Activated CD8-positive, alpha-beta memory T cell treated with anti-CD3 and anti-CD28 coated beads for 36 hours (primary cell): Measurements from ENCODE around the gene PDPK1. TPM values are rescaled to one million over a fixed set of nuclear protein-coding genes. Genes with fewer than 3 reads are reported as not detected.

ENCODE experiments used
- CTCF ChIA-PET: fragments of 350-600 bp; sonication (Branson Sonifier 250); formaldehyde crosslinking; loops from one replicate; lab custom pipeline; 2021; ENCODE audit warnings: antibody characterized with exemption; lab: Charles Lee
- POLR2A ChIA-PET: fragments of 350-600 bp; sonication (Branson Sonifier 250); formaldehyde crosslinking; loops from one replicate; lab custom pipeline; 2021; ENCODE audit warnings: antibody characterized with exemption; lab: Charles Lee
- total RNA-seq, 2 experiments: library from RNA; stranded (reverse); gene quantifications; one replicate each; pipeline ENCODE4 v1.2.3, GENCODE V29; 2021

Gene PDPK1
- total RNA-seq, 2 experiments from 2014 or later = 47.9 to 49.2 TPM

DNA sequence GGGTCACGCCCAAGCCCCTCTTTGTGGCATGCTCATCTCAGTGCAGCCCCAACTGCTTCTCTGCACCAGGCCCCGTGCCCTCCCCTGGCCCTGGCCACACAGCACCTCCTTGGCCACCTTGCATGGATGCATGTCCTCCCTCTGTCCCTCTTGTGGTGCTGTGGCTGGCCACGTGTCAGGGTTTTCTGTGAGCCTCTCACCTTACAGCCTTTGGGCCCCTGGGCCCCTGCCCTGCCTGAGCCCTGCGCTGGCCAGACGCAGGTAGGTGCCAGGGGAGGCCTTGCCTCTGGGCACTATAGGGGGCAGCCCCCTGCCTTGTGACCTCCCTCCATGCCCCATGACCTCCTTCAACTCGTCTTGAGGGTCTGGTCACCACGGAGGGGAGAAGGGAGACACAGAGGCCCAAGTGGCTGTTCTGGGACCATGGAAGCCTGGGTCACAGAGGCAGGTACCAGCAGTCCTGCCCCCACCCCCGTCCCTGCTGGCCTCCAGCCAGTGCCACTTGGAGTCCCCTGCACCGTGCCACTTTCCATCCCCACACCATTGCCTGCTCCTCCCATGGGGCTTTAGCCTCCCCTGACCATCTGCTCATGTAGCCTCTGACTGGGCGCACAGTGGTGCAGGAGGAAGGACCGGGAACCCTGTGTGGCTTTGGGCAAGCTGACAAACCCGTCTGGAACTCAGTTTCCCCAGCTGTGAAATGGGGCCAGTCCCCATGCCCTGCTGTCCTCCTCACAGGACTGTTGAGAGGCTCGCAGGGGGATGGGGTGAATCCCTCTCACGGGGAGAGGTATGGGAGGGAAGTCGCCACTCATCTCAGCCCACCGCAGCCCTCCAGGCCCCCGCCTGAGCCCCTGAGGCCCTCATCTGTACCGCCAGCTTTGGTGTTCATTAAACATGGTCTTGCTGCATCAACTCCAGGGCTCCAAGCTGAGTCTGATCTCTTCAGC, 35.6 kb upstream of the PDPK1 start:
- POLR2A ChIA-PET = interaction anchor here (0.6 to 1.0 kb wide), 3 partner anchors 13 to 154 kb away, joined by 3 to 8 read pairs (median 3); partner anchors contain the start of gene AMDHD2
- CTCF ChIA-PET = interaction anchor here (0.6 to 2.8 kb wide), 15 partner anchors 8 to 574 kb away, joined by 3 to 22 read pairs (median 4); partner anchors contain the start of genes ATP6V0C and TBC1D24

- ChIA-PET CTCF (no interaction called here), POLR2A (no interaction called here)
These were observed 32.1 kb upstream of the PDPK1 start for GRCh38 chr16:2505695-2506094.

DNA sequence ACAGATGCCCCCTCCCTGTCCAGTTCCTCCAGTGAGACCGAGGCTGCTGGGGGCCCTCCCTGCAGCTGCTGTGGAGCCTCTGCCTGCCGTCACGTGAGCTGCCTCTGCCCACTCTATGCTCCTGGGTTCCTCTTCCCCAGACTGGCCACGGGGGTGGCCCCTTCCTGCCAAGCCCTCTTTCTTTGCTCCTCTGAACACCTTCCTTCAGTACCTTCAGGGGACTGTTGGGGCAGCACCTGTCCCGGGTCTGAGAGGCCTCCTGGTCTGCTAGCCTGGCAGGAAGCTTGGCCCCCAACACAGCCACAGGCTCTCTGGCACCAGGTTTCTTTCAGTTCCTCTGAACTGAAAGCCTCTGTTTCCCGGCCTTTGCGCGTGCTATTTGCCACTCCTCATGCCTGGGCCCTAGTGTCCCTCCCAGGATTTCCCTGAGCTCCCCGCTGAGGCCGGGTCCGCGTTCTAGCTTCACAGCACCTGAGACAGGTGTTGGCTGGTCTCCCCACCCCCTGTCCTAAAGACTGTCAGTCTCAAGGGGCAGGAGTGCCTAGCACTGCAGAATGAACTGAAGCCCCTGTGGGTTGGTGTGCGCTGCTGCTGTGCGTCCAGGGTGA, 30.7 kb upstream of the PDPK1 start:
- POLR2A ChIA-PET = no interaction called here
- CTCF ChIA-PET = no interaction called here

GRCh38 chr16:2507665-2508064, 30.2 kb upstream of the PDPK1 start:
- ChIA-PET CTCF (no interaction called here), POLR2A (no interaction called here)

GRCh38 chr16:2508722-2509400, 29.0 kb upstream of the PDPK1 start:
- ChIA-PET CTCF (no interaction called here), POLR2A (no interaction called here)

DNA sequence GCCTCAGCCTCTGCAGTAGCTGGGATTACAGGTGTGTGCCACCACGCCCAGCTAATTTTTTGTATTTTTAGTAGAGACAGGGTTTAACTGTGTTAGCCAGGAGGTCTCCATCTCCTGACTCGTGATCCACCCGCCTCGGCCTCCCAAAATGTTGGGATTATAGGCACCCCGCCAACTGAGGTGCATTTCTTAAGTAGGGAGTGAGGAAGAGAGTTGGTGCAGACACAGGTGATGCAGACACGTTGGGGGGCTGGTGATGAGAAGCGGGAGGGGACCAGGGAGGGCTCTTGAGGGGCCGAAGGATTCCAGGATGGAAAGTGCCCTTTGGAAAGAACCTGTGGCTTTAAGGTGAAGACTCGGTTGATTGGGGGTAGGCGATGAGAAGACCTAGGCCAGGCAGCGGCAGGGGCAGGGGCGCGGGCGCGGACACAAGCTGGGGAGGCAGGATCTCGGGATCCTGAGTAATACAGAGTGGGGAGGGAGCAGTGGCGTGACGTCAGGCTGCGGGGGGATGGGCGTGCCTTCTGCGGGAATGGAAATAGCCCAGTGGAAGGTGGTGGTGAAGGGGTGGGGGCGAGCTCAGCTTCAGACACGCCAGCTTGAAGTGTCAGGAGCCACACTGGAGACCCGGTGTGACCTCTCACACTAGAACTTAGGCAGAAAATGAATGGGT, 26.6 kb upstream of the PDPK1 start:
- POLR2A ChIA-PET = no interaction called here
- CTCF ChIA-PET = interaction anchor here (0.5 to 1.0 kb wide), 2 partner anchors 10 to 76 kb away, joined by 3 read pairs; no protein-coding TSS in a partner anchor

- ChIA-PET CTCF (interaction anchor here (0.9 to 2.8 kb wide), 4 partner anchors 9 to 217 kb away, joined by 3 to 9 read pairs (median 3); no protein-coding TSS in a partner anchor), POLR2A (no interaction called here)
These were observed 25.7 kb upstream of the PDPK1 start for GRCh38 chr16:2511996-2512734.

DNA sequence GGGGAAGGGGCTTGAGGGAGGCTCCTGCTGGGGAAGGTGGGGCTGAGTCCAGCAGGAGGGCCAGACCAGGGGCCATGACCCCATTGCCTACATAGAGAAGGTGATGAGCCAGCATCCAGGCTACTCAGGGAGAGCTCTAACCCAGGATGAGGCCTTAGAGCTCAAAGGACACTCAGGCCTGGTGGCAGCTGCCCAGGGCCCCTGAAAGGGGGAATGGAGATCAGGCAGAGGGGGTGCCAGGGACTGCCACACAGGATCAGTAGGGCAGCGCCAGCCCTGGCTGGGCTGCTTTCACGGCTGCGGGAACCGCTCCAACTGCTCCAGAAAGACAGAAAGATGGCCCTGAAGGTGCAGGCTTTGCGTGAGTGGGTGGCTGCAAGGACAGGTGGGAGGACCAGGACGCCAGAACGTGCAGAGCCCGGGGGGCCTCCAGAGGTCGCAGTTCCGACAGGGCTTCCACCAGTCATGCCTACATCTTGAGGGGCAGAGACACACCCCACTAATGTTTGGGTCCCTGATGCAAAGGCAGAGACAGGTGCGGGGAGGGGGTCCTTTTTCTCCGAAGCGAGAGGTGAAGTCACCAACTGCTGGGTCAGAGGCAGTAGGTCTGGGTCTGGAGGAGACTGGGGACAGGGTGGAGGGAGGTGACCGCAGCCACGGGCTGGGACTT, 25.0 kb upstream of the PDPK1 start:
- ChIA-PET POLR2A (interaction anchor here (0.6 to 1.1 kb wide), 2 partner anchors 18 to 45 kb away, joined by 3 to 5 read pairs; partner anchors contain the start of gene CEMP1), CTCF (interaction anchor here (0.9 to 2.8 kb wide), 3 partner anchors 10 to 217 kb away, joined by 3 to 9 read pairs (median 3); no protein-coding TSS in a partner anchor)

- ChIA-PET CTCF (interaction anchor here (1.1 to 2.8 kb wide), 2 partner anchors 12 to 19 kb away, joined by 4 to 9 read pairs; no protein-coding TSS in a partner anchor), POLR2A (interaction anchor here (0.6 to 1.5 kb wide), 3 partner anchors 18 to 45 kb away, joined by 3 to 7 read pairs (median 5); partner anchors contain the start of gene CEMP1)
These were observed 24.2 kb upstream of the PDPK1 start, which contains the start of gene ATP6V0C for GRCh38 chr16:2513405-2514332. Gene ATP6V0C, plus strand, starts transcription at chr16:2513952. Its CDS starts 152 bp downstream, at chr16:2514104.

- ChIA-PET POLR2A (interaction anchor here (1.0 to 1.5 kb wide), 2 partner anchors 13 to 18 kb away, joined by 3 to 7 read pairs; no protein-coding TSS in a partner anchor), CTCF (interaction anchor here (1.1 to 2.8 kb wide), 4 partner anchors 13 to 85 kb away, joined by 3 to 9 read pairs (median 4); partner anchors contain the start of gene CCNF)
These were observed 23.3 kb upstream of the PDPK1 start for GRCh38 chr16:2514333-2515179.

DNA sequence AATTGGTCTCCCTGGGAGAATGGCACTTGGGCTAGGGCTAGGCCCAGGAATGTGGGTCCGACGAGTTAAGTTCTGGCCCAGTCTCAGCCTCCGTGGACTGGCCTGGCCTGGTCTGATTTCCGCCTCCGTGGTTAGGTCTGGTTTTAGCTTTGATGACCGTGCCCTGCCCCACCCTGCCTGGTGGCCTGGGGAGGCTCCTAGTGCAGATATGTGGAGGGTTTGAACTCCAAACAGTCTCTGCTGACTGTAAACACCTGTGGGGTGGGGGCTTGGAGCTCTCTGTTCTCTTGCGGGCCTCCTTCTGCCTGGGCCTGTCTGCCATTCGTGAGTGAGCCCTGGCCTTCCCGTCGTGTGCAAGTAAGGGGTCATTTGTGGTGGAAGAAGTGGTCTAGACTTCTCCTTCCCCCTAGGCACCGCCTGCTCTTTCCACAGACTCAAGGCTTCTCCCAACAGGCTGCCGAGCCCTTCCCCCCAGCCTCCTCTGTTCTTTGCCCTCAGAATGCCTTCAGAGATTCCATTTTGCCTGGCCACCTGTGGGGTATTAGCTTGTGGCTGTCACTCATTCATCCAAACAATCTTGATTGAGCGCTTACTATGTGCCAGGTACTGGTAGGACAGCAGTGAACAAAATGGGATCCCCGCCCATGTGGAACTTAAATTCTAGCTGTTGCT, 22.5 kb upstream of the PDPK1 start:
- CTCF ChIA-PET = interaction anchor here (0.6 to 2.8 kb wide), 6 partner anchors 14 to 761 kb away, joined by 3 to 9 read pairs (median 4); partner anchors contain the start of gene CCNF
- POLR2A ChIA-PET = interaction anchor here (0.5 to 1.5 kb wide), 3 partner anchors 14 to 24 kb away, joined by 3 to 7 read pairs (median 4); no protein-coding TSS in a partner anchor

- ChIA-PET POLR2A (no interaction called here), CTCF (interaction anchor here (1.8 kb wide), 1 partner anchor 43 kb away, joined by 3 read pairs; no protein-coding TSS in a partner anchor)
These were observed 21.2 kb upstream of the PDPK1 start for GRCh38 chr16:2516391-2517240.

GRCh38 chr16:2517954-2518605, 19.7 kb upstream of the PDPK1 start:
- POLR2A ChIA-PET = interaction anchor here (1.1 kb wide), 1 partner anchor 14 kb away, joined by 4 read pairs; no protein-coding TSS in a partner anchor
- CTCF ChIA-PET = interaction anchor here (1.7 kb wide), 1 partner anchor 17 kb away, joined by 6 read pairs; no protein-coding TSS in a partner anchor
